Activated CD4-positive, alpha-beta T cell treated with anti-CD3 and anti-CD28 coated beads, Interleukin-2, amount 50 U/mL, for 4 hours (primary cell): ENCODE data around the gene CD46.
"Not testable (repeated sequence)": the region's sequence is repeated elsewhere in the genome, so short reads cannot be mapped to it uniquely, and the experiment has no call there.

Experiments
- DNase-seq, 2 experiments: peaks; one replicate each; pipeline ENCODE4 v3.0.0-alpha.2; 2020

CD46 gene

GRCh38 chr1:207751790-207752455 lies at the start of gene CD46:
Gene CD46, plus strand, starts transcription at chr1:207752054. Its CDS starts 159 bp downstream, at chr1:207752213.
- DNase-seq: peak; percentile 89 to 90

- DNase-seq: no peak
Observed at GRCh38 chr1:207702317-207702716, 49.5 kb upstream of the CD46 start.

- no peak for DNase-seq
Observed at GRCh38 chr1:207703712-207704111, 48.1 kb upstream of the CD46 start.

- not testable (repeated sequence) for DNase-seq
Observed at GRCh38 chr1:207708004-207708403, 43.9 kb upstream of the CD46 start.

- DNase-seq: no peak
Observed at GRCh38 chr1:207711285-207711684, 40.6 kb upstream of the CD46 start.

GRCh38 chr1:207712701-207713100 lies 39.2 kb upstream of the CD46 start:
- DNase-seq: not testable (repeated sequence)

GRCh38 chr1:207713529-207713928 lies 38.3 kb upstream of the CD46 start:
- DNase-seq: no peak

GRCh38 chr1:207719234-207719633 lies 32.6 kb upstream of the CD46 start:
- DNase-seq: no peak

- not testable (repeated sequence) for DNase-seq
Observed at GRCh38 chr1:207728200-207728858, 23.5 kb upstream of the CD46 start.

- DNase-seq: not testable (repeated sequence)
Observed at GRCh38 chr1:207737503-207738157, 14.2 kb upstream of the CD46 start.

GRCh38 chr1:207738158-207738659 lies 13.6 kb upstream of the CD46 start:
- peak; percentile 27 to 29 for DNase-seq

GRCh38 chr1:207740207-207740606 lies 11.6 kb upstream of the CD46 start:
- DNase-seq: no peak

- no peak for DNase-seq
Observed at GRCh38 chr1:207742850-207743555, 8.9 kb upstream of the CD46 start.

- DNase-seq: no peak
Observed at GRCh38 chr1:207744000-207744534, 7.8 kb upstream of the CD46 start.

GRCh38 chr1:207745285-207745684 lies 6.6 kb upstream of the CD46 start:
- DNase-seq: no peak

- DNase-seq: no peak
Observed at GRCh38 chr1:207745839-207746767, 5.8 kb upstream of the CD46 start.

- DNase-seq: no peak
Observed at GRCh38 chr1:207747627-207748492, 4.0 kb upstream of the CD46 start.

- DNase-seq: no peak
Observed at GRCh38 chr1:207748737-207749528, 2.9 kb upstream of the CD46 start.

GRCh38 chr1:207750631-207751305 lies 1.1 kb upstream of the CD46 start:
- no peak for DNase-seq
